Left lung (tissue), 10 donors: ENCODE data around the gene LTBP2. TPM values are rescaled to one million over a fixed set of nuclear protein-coding genes. Genes with fewer than 3 reads are reported as not detected.

Experiments used
- ATAC-seq: fragments of 200-7000 bp; cut with Tn5 transposase; one replicate; pipeline ENCODE4 v1.9.1; 2020; ENCODE audit warnings: moderate library complexity
- DNase-seq, 4 donors: peaks; one replicate each; pipeline ENCODE4 v3.0.0-alpha.2; 2013 to 2020
- H3K27ac ChIP-seq, 2 donors: fragments of 200-600 bp; sonication (generic) in 1 of 2; one replicate each; pipeline versions ENCODE4 v1.5.0 to v1.8.0; 2020 to 2021
- H3K27me3 ChIP-seq, 2 donors: fragments of 200-600 bp; sonication (generic) in 1 of 2; one replicate each; pipeline versions ENCODE4 v1.5.0 to v1.8.0; 2020 to 2021
- H3K36me3 ChIP-seq, 2 donors: fragments of 200-600 bp; sonication (generic) in 1 of 2; one replicate each; pipeline versions ENCODE4 v1.5.0 to v1.8.0; 2020 to 2021
- H3K4me1 ChIP-seq, 2 donors: fragments of 200-600 bp; one replicate each; pipeline ENCODE4 v1.8.0; 2021
- H3K4me3 ChIP-seq, 2 donors: fragments of 200-600 bp; sonication (generic) in 1 of 2; one replicate each; pipeline versions ENCODE4 v1.5.0 to v1.8.0; 2020 to 2021; ENCODE audit warnings: mild to moderate bottlenecking in 1 of 2
- H3K9me3 ChIP-seq, 2 donors: fragments of 200-600 bp; sonication (generic) in 1 of 2; one replicate each; pipeline versions ENCODE4 v1.5.0 to v1.8.0; 2020 to 2021
- CTCF ChIP-seq, 2 donors: fragments of 200-600 bp; sonication (generic) in 1 of 2; IDR thresholded peaks; one replicate each; pipeline versions ENCODE4 v1.5.0 to v1.8.0; 2021; ENCODE audit warnings: antibody characterized with exemption in 2 of 2
- intact Hi-C, 2 donors: fragments of 100-400 bp; cut with DNase I; formaldehyde crosslinking; loops; one replicate each; pipeline versions ENCODE4 v1.11.2 to v1.14.2; 2022
- polyA plus RNA-seq, 6 donors: library from polyadenylated mRNA; unstranded; fragments of 120-200 nt; gene quantifications; one replicate each; pipeline ENCODE4 v1.2.1, GENCODE V29; 2013; ENCODE audit not compliant: insufficient read length in 6 of 6
- total RNA-seq, 2 donors: library from RNA; stranded (reverse); fragmentation: NEBNext Ultra II Directional; extraction: Animal tissue kit (Norgen Biotek cat#: 25700); gene quantifications; one replicate each; pipeline ENCODE4 v1.2.1, GENCODE V29; 2021
- donor health status: DM: no; HTN: yes; CAD: no.
- donor health status: DM: no; HTN: no; CAD: no.

Gene LTBP2
- total and polyA plus RNA-seq, 8 donors = 14.0 to 154 (median 19.3) TPM

GRCh38 chr14:74596741-74597450 is 15.1 kb downstream of the LTBP2 start:
- H3K4me1 ChIP-seq = peaks cover 43 to 54% of the 10 kb centered on the region in 2 donors

GRCh38 chr14:74595006-74595735 is 16.9 kb downstream of the LTBP2 start:
- H3K27ac ChIP-seq = peak overlapping the region; percentile 62 to 68
- H3K36me3 ChIP-seq = no peaks in the 10 kb centered on the region
- H3K9me3 ChIP-seq = no peaks in the 10 kb centered on the region
- ATAC-seq (peak; percentile 42), DNase-seq (peak in 2 of 4 donors; percentile 69 to 76)
- H3K4me1 ChIP-seq = peaks cover 44 to 61% of the 10 kb centered on the region in 2 donors
- intact Hi-C loops = no loop called here
- no peaks in the 10 kb centered on the region for H3K27me3 ChIP-seq
- TF ChIP-seq CTCF (IDR thresholded peaks at IDR 0.05) = no peak
- no peak overlapping the region for H3K4me3 ChIP-seq

More at GRCh38 chr14:74596741-74597450, 15.1 kb downstream of the LTBP2 start:
- peak overlapping the region in 1 of 2 donors; percentile 48 for H3K27ac ChIP-seq
- no peaks in the 10 kb centered on the region for H3K27me3 ChIP-seq
- TF ChIP-seq CTCF (IDR thresholded peaks at IDR 0.05) = no peak
- ATAC-seq (no peak), DNase-seq (peak in 2 of 4 donors; percentile 33 to 72)
- H3K9me3 ChIP-seq = no peaks in the 10 kb centered on the region
- no peaks in the 10 kb centered on the region for H3K36me3 ChIP-seq
- intact Hi-C loops = no loop called here
- no peak overlapping the region for H3K4me3 ChIP-seq

- H3K4me1 ChIP-seq = peaks cover 40 to 55% of the 10 kb centered on the region in 2 donors
- no peak for TF ChIP-seq CTCF (IDR thresholded peaks at IDR 0.05)
- peak; percentile 3 for ATAC-seq
These were observed 17.4 kb downstream of the LTBP2 start for GRCh38 chr14:74594606-74595005.

GRCh38 chr14:74594029-74594428 is 18.0 kb downstream of the LTBP2 start:
- Histone ChIP-seq H3K4me3 (no peak overlapping the region), H3K36me3 (no peaks in the 10 kb centered on the region), H3K9me3 (no peaks in the 10 kb centered on the region), H3K27me3 (no peaks in the 10 kb centered on the region), H3K27ac (peak overlapping the region; percentile 65 to 68), H3K4me1 (peaks cover 38 to 53% of the 10 kb centered on the region in 2 donors)
- ATAC-seq = no peak
- DNase-seq = peak in 1 of 4 donors; percentile 46
- no peak for TF ChIP-seq CTCF (IDR thresholded peaks at IDR 0.05)
- intact Hi-C loops = no loop called here

More at GRCh38 chr14:74594606-74595005, 17.4 kb downstream of the LTBP2 start:
- Histone ChIP-seq H3K4me3 (no peak overlapping the region), H3K27ac (peak overlapping the region; percentile 62 to 68), H3K9me3 (no peaks in the 10 kb centered on the region), H3K36me3 (no peaks in the 10 kb centered on the region), H3K27me3 (no peaks in the 10 kb centered on the region)
- intact Hi-C loops = no loop called here
- DNase-seq = no peak
